ENCODE data around the gene ACSS1.

The ACSS1 gene

DNA sequence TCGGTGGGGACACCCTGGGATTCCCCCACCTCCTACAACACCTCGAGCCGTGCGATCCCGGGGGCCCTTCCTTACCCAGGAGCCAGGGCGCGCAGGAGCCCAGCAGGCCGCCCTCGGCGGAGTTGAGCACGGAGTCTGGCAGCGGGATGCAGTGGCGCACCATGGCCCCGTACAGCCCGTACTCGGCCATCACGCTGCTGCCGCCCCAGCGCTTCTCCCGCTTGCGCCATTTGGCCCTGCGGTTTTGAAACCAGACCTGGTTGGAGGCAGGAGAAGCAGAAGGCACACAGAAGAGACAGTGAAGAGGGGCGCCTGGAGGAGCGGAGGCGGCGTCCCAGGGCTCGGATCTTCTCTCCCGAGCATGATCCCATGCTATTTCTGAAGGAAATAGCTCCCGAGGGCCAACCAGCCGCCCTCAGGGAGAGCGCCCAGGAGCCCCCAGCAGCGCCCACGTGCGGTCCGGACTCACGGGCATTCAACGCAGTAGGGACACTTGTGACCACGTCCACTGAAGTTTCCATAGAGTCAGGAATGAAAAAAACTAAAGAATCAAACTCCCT, 19.8 kb upstream of the ACSS1 start:
- DNase-seq: peak in 1 of 2 experiments; percentile 64

DNA sequence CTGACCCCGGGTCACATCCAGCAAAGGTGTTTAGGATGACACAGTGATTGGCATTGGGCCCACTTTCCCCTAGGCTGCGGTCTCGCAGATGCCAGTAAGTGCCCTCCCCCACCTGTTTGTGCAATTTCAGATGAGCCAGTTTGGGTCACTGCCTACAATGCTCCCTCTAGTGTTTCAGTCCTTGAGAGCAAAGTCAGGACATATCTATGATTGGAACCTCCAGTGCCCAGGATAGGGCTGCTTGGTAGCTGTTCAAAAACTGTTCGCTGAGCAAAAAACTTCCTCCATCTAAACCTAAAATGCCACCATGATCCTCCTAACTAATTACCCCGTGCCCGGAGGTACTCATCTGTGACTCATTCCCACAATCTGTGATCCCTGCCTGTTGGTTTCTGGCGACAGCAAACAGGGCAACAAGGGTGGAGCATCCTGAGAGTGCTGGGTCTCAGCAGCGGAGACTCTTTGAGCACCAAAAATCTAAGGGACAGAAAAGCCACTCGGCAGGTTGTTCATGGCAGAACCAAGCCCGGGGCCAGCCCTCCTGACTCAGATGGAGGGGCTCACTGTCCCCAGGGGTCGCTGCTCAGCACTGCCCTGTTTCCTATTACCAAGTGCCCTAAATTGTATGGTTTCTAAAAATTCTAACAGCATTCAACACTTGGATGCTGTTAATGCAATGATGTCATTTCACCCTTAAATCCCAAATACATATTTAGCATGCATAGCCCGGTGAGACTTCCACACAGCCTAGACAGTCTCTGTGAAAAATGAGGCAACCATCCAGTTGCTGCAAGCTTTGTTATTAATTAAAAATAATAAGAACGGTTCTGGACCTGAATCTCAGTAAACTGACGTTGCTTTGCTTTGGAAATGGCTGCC, 19.0 kb upstream of the ACSS1 start:
- peak; percentile 22 to 71 for DNase-seq

DNA sequence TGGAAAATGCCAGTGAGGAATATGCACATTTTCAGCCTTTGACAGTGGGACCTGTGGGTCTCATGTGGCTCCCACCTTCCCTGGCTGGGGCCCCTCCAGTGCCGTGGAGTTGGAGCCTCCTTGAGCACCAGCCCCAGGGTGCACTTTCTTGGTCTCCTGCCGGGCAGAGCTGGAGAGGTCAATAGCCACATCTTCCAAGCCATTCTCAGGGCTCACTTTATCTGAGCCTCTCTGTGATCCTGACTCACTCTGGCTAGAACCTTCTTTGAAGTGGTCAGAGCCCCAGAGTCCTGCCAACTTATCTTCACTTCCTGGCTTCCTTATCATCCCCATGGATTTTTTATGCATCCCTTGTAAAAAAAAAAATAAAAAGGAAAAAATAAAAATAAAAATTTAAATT, 18.3 kb upstream of the ACSS1 start:
- DNase-seq: no peak

DNA sequence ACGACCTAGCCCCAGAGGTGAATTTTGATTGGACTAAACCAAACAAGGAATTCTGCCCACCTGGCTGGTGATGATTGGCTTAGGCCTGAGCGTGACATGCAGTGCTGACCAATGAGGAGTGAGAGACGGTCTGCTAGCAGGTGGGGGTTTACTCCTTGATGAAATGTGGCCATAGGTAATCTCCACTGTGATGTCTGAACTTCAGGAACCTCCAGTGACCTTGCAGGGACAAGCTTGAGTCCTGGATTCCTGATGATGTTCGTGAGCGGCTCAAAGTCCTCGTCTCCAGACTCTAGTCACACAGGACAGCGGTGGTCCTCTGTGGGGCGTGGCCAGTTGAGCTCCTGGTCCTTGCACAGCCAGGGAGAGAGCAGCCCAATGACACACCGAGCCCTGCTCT, 15.6 kb upstream of the ACSS1 start:
- DNase-seq: no peak

DNA sequence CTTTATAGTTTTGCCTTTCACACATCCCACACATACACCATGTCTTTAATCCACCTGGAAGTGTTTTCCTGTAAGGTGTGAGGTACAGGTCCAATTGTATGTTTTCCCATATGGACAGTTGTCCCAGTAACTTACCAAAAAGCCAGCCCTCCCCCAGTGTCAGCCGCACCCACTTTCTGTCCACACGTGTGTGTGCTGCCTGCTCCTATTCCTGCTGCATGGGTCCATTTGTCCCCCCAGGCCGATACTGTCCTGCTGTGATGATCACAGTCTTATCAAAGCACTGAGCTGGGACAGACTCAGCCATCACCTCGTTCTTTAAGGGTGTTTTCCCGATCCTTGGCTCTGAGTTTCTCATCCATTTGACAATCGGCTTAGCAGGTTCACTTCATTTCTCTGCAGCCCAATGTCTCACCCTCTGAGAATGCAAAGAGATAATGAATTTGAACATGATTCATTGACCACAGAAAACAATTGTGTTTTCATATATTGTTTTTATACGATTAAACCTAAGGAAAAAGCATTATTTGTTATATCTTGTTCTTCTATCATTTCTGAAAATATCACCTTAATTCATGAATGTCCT, 14.4 kb upstream of the ACSS1 start:
- DNase-seq: no peak

DNA sequence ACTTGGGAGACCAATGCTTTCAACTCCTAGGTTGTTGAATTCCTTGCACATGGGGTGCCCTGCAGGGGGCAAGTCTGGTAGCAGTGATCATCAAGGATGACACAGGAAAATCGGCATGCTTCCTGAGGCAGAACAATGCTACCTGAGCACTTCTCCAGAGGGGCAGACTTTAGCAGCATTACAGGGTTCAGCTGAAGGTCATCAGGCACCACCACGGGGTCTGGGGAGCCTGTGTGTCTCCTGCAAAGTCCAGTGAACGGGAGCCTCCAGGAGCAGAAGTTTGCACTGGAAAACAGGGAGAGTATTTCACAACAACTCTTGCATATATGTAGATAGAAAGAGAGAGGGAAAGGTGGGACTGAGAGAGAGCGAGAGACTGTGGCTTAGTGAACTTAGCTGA, 13.8 kb upstream of the ACSS1 start:
- no peak for DNase-seq

DNA sequence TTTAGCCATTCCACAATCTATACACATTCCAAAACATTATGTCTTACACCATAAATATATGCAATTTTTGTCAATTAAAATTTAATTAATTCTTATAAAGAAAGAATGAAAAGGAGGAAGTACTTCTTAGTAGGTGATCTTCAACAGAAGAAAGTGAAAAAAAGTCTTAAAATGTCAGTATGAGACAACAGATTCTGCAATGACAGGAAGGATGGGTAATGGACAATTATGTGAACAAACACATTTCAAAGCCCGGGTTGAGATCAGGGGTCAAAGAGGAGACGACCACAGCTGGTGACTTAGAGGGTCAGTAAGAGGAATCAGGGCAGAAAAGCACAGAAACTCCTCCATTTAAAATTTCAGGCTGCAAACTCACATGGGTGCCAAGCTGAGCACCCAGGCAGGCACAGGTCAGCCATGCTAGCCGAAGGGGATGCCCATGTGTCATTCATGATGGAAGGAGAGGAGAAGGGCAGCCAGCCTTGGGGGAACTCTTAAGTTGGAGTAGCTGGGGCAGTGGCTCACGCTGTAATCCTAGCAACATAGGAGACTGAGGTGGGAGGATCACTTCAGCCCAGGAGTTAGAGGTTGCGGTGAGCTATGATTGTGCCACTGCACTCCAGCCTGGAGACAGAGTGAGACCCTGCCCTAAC, 13.0 kb upstream of the ACSS1 start:
- no peak for DNase-seq

DNA sequence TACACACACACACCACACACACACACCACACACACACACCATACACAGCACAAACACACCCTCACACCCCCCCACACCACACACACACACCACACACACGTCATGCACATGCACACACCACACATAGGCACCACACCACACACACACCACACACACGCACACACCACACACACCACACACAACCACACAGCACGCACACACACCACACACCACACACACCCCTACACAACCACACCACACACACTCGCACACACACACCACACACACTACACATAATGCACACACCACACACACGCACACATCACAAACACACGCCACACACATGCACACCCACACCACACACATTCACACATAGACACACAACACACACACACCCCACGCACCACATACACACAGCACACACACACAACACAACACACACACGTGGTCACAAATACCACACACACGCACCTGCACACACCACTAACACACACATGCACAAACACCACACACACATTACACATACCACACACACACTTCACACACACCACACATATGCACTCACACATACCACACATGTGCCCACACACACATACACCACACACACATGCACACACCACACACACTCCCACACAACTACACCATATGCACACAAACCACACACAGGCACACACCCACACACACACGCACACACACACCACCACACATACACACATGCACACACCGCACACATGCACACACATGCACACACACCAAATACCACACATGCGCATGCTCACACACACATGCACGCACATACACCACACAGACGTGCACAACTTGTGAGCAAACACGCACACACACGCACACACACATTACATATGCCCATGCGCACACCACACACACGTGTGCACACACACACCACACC, 9.4 kb upstream of the ACSS1 start:
- no peak for DNase-seq

DNA sequence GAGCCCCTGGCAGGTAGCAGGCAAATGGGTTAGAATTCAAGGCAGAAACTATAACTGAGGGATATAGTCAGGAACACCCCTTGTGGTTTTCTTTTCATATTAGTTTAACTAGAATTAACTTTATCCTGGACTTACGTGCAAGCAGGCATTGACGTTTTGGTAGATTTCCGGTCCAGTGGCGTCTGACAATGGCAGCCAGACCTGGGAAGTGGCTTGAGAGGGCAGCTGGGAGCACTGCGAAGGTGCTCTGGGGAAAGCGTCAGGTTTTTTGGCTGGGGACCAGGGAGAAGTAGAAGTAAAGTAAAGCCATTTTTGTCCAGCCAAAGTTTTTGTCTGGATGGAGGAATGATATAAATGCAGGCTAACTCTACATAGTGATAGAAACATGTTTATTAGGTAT, 8.4 kb upstream of the ACSS1 start:
- DNase-seq: peak in 1 of 2 experiments; percentile 29

DNA sequence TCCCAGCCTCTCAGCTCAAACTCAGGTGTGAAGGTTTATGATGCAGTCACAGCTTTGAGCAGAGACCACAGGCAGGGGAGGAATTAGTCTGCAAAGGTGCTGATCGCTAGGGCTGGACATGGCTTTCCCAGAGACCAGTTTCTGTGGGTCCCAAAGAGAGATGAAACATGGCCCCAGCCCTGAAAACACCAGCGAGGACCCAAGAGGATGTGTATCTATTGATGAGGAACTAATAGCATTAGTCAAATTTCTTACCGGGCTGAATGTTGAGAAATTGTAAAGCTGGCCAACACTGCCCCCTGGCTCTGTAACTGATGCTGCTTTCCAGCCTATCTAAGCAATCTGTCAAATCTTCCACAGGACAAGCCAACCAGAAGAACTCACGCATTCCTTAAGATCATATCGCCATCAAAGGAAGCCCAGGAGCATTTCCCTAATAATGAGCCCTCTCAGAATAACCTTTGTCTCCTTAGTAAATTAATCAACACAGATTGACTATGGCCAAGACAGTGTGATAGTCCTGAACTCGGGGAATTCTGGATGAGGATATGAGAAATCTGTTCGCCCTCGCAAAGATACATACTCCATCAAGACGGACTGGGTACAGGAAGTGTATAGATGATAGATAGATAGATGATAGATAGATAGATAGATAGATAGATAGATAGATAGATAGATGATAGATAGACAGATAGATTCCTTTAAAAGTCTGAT, 7.8 kb upstream of the ACSS1 start:
- peak; percentile 59 to 88 for DNase-seq

DNA sequence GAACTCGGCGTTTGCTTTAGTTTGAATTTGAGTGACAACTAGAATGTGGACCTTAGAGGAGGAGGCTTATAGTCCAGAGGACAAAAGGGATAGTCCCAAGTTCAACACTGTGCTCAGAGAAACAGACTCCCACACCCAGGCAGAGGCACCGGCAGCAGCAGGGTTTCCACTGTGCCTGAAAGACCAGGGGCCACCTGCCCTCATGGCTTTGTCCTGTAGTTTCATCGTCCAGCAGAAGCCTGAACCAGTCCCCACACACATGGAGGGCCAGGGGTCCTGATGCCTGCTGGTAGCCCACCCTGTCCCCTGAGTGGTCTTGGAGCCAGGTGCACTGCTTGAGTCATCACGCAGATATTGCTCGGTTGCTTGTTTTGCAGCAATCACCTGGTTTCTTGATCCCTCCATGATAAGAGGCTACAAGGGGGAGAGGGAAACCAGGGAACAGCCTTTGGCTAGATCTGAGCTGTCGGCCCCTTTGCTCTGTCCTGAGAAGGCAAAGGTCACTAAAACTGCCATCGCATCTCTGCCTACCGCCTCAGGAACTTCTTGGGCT, 7.2 kb upstream of the ACSS1 start:
- DNase-seq: no peak

DNA sequence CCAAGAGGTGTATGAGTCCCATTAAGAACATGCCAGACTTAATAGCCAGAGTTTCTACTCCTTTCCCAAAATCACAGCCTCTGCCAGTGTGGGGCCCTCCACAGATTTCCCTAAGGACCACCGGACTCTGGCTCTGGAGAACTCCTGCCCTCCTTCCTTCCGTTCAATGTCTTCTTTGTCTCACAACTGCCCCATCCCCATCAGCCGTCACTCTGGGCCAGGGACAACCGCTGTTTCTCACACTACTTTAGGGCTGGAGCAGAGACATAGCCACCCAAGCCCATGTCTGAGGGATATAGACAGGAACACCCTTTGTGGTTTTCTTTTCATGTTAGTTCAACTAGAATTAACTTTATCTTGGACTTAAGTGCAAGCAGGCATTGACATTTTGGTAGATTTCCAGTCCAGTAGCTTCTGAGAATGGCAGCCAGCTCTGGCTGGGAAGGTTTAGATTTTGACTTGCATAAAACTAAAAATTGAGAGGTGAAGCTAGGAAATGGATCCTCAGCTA, 6.7 kb upstream of the ACSS1 start:
- DNase-seq: no peak

DNA sequence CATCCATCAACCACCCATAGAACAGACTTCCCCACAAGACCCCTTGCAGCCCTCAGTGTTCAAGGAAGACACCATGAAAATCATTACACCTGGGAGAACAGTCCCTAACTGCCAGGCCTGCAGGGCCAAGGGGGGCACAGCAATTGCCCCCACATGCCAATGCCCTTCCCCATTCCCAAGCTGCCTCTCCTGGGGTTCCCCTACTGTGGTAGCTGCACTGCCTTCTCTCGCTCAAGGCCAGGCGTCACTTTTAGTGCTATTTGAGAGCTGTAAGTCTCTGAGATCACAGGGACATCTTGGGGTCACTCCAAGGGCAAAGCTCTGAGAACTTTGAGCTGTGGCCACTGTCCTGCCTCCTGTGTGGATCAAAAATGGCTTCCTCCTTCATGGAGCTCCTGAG, 6.0 kb upstream of the ACSS1 start:
- no peak for DNase-seq

DNA sequence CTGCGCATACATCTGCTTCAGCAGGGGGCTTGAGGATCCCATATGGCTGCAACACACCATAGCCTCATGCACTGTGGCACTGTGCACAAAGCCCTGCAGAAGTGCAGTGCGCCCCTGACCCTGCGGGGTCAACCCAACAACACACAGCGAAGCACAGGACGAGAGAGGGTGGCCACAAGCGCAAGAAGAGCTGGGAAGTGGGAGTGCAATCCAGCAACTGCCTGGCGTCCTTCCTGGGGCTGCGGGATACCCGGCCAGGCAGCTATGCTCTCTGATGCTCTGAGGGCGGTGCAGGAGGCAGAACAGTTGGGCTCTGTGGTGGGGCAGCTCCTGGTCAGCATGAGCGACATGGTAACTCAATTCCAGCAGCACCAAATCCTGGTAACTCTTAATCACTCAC, 5.6 kb upstream of the ACSS1 start:
- no peak for DNase-seq

DNA sequence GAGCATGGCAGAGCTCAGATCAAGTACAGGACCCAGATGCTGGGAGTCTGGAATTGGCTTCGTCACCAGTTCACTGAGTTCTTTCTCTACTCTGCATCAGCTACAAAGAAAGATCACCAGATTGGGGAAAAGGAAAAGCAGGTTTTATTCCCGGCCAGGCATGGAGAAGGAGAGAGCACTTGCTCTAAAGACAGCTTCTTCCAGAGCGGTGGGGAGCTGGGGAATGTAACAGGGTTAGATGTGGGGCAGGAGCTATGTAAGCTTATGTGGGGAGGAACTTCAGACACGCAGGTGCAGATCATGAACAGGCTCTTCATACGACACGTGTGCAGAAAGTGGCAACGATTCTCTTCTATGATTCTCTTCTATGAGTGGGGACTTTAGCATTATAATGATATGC, 4.9 kb upstream of the ACSS1 start:
- no peak for DNase-seq

DNA sequence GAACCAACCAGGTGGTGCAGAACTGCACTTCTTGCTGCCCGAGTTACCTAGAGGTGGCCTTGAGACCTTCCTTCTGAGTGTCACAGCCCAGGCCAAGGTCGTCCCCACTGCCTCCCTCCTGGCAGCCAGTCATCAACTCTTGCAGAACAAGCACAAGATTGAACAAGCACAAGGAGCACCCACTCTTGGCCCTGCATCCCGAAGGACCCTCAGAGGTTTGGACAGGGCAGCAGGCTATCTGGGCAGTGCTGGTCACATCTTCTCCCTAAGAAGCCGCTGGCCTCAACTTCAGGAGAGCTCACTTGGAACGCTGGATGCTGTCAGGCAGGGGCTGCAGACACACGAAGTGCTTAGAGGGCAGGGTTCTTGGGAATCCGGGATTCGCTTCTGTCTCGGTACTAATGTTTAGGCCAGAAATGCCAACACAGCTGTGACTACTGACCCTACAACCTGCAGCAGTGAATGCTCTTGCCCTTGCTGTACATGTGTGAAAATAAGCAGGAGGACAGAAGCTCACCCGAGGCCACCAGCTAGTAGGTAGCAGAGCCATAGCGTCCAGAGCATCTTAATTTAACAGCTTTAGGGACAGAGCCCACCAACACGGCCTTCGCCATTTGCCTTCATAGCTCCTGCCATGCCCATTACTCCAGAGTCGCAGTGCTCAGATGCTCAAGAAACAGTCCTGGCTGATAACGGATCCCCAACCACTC, 4.0 kb upstream of the ACSS1 start:
- no peak for DNase-seq

DNA sequence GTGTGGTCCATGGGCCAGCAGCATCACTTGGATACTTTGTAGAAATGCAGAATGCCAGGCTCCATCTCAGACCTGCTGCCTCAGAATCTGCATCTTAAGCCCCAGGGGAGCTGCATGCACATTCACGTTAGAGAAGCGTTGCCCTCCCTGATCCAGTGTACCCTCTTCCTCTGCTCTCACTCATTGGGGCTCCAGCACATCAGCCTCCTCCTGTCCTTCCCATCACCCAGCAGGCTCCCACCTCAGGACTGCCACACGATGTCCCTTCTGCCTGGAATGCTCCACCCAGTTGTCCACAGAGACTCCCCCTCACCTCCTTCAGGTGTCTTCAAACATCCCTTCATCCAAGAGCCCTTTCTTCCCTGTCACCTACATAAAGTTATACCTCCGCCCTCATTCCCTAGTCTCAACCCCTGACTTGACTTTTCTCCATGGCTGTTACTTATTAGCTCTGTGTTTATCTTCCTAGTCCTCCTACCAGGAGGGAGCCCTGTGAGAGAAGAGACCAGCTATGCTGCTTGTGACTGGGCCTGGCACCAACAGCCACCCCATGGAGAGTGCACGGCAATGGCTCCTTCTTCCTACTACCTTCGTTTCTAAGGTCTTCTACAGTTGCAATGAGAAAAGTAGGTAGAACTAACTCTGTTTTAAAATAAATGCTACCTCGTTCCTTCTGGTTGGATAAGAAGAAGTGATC, 3.3 kb upstream of the ACSS1 start:
- no peak for DNase-seq

DNA sequence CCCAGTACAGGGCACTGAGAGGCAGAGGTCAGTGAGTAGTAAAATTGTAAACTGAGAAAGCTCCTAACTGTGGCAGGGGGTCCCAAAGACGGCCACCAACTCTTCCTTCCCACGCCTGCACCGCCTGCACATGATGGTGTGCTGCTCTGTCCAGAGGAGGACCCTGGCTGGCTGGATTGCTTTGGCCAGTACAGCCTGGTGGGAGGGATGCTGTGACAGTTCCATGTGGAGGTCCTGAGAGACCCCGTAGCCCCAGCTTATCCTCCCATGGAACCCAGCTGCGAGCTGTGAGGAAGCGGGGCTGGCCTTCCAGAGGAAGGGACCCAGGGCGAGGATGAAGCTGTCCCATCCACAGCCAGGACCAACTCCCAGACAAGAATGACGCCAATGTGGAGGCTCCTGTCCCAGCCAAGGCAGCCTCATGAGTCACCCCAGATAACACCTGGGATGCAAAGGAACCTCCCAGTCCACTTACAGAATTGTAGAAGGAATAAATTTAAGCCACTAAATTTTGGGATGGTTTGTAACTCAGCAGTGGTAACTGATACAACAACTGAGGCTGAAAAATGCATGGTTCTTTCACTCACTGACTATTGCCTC, 2.0 kb upstream of the ACSS1 start:
- no peak for DNase-seq

Data from NCI-H526 (cell line).